C4-2B (cell line): ENCODE measurements around the gene OR2L5.

Experiments used
- CTCF ChIP-seq: fragments of 450-650 bp; conservative IDR thresholded peaks from 2 replicates; pipeline ENCODE4 v1.5.1; 2017; ENCODE audit warnings: mild to moderate bottlenecking
- ZFX ChIP-seq: fragments of 450-650 bp; IDR thresholded peaks from 2 replicates; pipeline ENCODE4 v1.6.1; 2017

GRCh38 chr1:248015803-248016202 is 2.3 kb downstream of the OR2L5 start:
- TF ChIP-seq CTCF = no peak
- no peak for TF ChIP-seq ZFX
